KMS-11 (cell line): ENCODE results near the gene VWC2.

Source experiments
- H2AFZ ChIP-seq: fragments of 200-600 bp; sonication (generic); 2 replicates; pipeline ENCODE4 v1.6.1; 2016; ENCODE audit warnings: antibody characterized with exemption, mixed run types, low read depth
- H3K27ac ChIP-seq: fragments of 200-600 bp; sonication (generic); 2 replicates; pipeline ENCODE4 v1.6.1; 2016; ENCODE audit warnings: mild to moderate bottlenecking, mixed run types
- H3K27me3 ChIP-seq: fragments of 200-600 bp; sonication (generic); 2 replicates; pipeline ENCODE4 v1.6.1; 2017; ENCODE audit warnings: mild to moderate bottlenecking, low read depth, mixed run types, moderate library complexity; ENCODE audit not compliant: insufficient read depth
- H3K36me3 ChIP-seq: fragments of 200-600 bp; sonication (generic); 2 replicates; pipeline ENCODE4 v1.6.1; 2017; ENCODE audit warnings: mild to moderate bottlenecking, mixed run types; ENCODE audit not compliant: insufficient read depth
- H3K4me1 ChIP-seq: fragments of 200-600 bp; sonication (generic); 2 replicates; pipeline ENCODE4 v1.6.1; 2016; ENCODE audit warnings: mild to moderate bottlenecking, low read depth, mixed run types; ENCODE audit not compliant: poor library complexity, severe bottlenecking
- H3K4me2 ChIP-seq: fragments of 200-600 bp; sonication (generic); 2 replicates; pipeline ENCODE4 v1.7.0; 2016; ENCODE audit warnings: mild to moderate bottlenecking, mixed run types
- H3K4me3 ChIP-seq: fragments of 200-600 bp; sonication (generic); IDR thresholded peaks from 2 replicates; pipeline ENCODE4 v1.6.1; 2017; ENCODE audit warnings: low read depth, low read length, mixed read lengths; ENCODE audit not compliant: insufficient read depth
- H3K79me2 ChIP-seq: fragments of 200-600 bp; sonication (generic); 2 replicates; pipeline ENCODE4 v1.6.1; 2016; ENCODE audit warnings: low read depth, mixed run types; ENCODE audit not compliant: insufficient read depth
- H3K9ac ChIP-seq: fragments of 200-600 bp; sonication (generic); 2 replicates; pipeline ENCODE4 v1.6.1; 2016; ENCODE audit warnings: mild to moderate bottlenecking, mixed run types
- H4K20me1 ChIP-seq: fragments of 200-600 bp; sonication (generic); 2 replicates; pipeline ENCODE4 v1.6.1; 2016; ENCODE audit warnings: mild to moderate bottlenecking, mixed run types; ENCODE audit not compliant: insufficient read depth
- CTCF ChIP-seq: fragments of 200-600 bp; sonication (generic); conservative IDR thresholded peaks from 2 replicates; pipeline ENCODE4 v1.6.1; 2017; ENCODE audit warnings: low read depth, mild to moderate bottlenecking, antibody characterized with exemption, low read length, moderate library complexity, mixed read lengths

The VWC2 gene

GRCh38 chr7:49860293-49860692, 86.9 kb downstream of the VWC2 start:
- Histone ChIP-seq H3K27me3 (no peaks in the 10 kb centered on the region), H4K20me1 (no peaks in the 10 kb centered on the region), H3K4me1 (no peaks in the 10 kb centered on the region), H3K27ac (no peak overlapping the region), H2AFZ (no peak overlapping the region), H3K4me2 (no peak overlapping the region), H3K9ac (no peak overlapping the region), H3K79me2 (no peaks in the 10 kb centered on the region), H3K36me3 (no peaks in the 10 kb centered on the region), H3K4me3 (no peak overlapping the region)
- TF ChIP-seq CTCF = no peak

GRCh38 chr7:49866076-49866735, 92.8 kb downstream of the VWC2 start:
- Histone ChIP-seq H3K79me2 (no peaks in the 10 kb centered on the region), H4K20me1 (no peaks in the 10 kb centered on the region), H3K27ac (no peak overlapping the region), H3K4me1 (no peaks in the 10 kb centered on the region), H2AFZ (no peak overlapping the region), H3K9ac (no peak overlapping the region), H3K27me3 (no peaks in the 10 kb centered on the region), H3K4me2 (no peak overlapping the region), H3K4me3 (no peak overlapping the region), H3K36me3 (no peaks in the 10 kb centered on the region)
- TF ChIP-seq CTCF = no peak

- no peaks in the 10 kb centered on the region for H3K4me1 ChIP-seq
- H3K9ac ChIP-seq = no peak overlapping the region
- H3K27ac ChIP-seq = no peak overlapping the region
- no peaks in the 10 kb centered on the region for H4K20me1 ChIP-seq
- H3K79me2 ChIP-seq = no peaks in the 10 kb centered on the region
- no peaks in the 10 kb centered on the region for H3K36me3 ChIP-seq
- no peak overlapping the region for H3K4me3 ChIP-seq
- no peak overlapping the region for H3K4me2 ChIP-seq
- TF ChIP-seq CTCF = no peak
- no peak overlapping the region for H2AFZ ChIP-seq
- no peaks in the 10 kb centered on the region for H3K27me3 ChIP-seq
Measured at GRCh38 chr7:49866910-49867309, 93.5 kb downstream of the VWC2 start.

- Histone ChIP-seq H2AFZ (no peak overlapping the region), H3K4me3 (no peak overlapping the region), H3K4me1 (peaks cover 13% of the 10 kb centered on the region), H3K27me3 (no peaks in the 10 kb centered on the region), H3K36me3 (no peaks in the 10 kb centered on the region), H4K20me1 (no peaks in the 10 kb centered on the region), H3K79me2 (no peaks in the 10 kb centered on the region), H3K4me2 (no peak overlapping the region), H3K27ac (no peak overlapping the region), H3K9ac (no peak overlapping the region)
- TF ChIP-seq CTCF = no peak
Measured at GRCh38 chr7:49873420-49873819, 100.0 kb downstream of the VWC2 start.
